Stimulated activated CD8-positive, alpha-beta memory T cell treated with anti-CD3 and anti-CD28 coated beads, Interleukin-4, amount 100 ng/mL, for 1 hour (primary cell): ENCODE data around the gene ASTN2.

ENCODE experiments used
- DNase-seq, 2 donors: peaks; one replicate each; pipeline ENCODE4 v3.0.0-alpha.2; 2020; ENCODE audit warnings: low read depth in 2 of 2, low spot score in 1 of 2

Gene ASTN2

GRCh38 chr9:116980582-116981120 is 434.2 kb downstream of the ASTN2 start:
- DNase-seq, result no peak

- DNase-seq, result no peak
These were observed 435.4 kb downstream of the ASTN2 start for GRCh38 chr9:116979456-116979855.

- DNase-seq, result no peak
These were observed 436.7 kb downstream of the ASTN2 start for GRCh38 chr9:116978155-116978554.

- no peak for DNase-seq
These were observed 439.7 kb downstream of the ASTN2 start for GRCh38 chr9:116975126-116975525.

GRCh38 chr9:116966199-116966598 is 448.7 kb downstream of the ASTN2 start:
- no peak for DNase-seq

- no peak for DNase-seq
These were observed 450.6 kb downstream of the ASTN2 start for GRCh38 chr9:116964258-116964657.

- no peak for DNase-seq
These were observed 455.0 kb downstream of the ASTN2 start for GRCh38 chr9:116959809-116960208.

GRCh38 chr9:116958881-116959280 is 456.0 kb downstream of the ASTN2 start:
- DNase-seq, result no peak

GRCh38 chr9:116954731-116955130 is 460.1 kb downstream of the ASTN2 start:
- DNase-seq, result no peak

- DNase-seq, result no peak
These were observed 461.6 kb downstream of the ASTN2 start for GRCh38 chr9:116953271-116953670.

GRCh38 chr9:116952436-116952810 is 462.4 kb downstream of the ASTN2 start:
- no peak for DNase-seq

- no peak for DNase-seq
These were observed 463.0 kb downstream of the ASTN2 start for GRCh38 chr9:116951588-116952435.

- no peak for DNase-seq
These were observed 469.0 kb downstream of the ASTN2 start for GRCh38 chr9:116945817-116946216.

GRCh38 chr9:116944714-116945534 is 469.9 kb downstream of the ASTN2 start:
- no peak for DNase-seq

- no peak for DNase-seq
These were observed 470.9 kb downstream of the ASTN2 start for GRCh38 chr9:116943970-116944369.

- DNase-seq, result no peak
These were observed 472.2 kb downstream of the ASTN2 start for GRCh38 chr9:116942593-116943061.

- DNase-seq, result no peak
These were observed 473.6 kb downstream of the ASTN2 start for GRCh38 chr9:116941266-116941665.

GRCh38 chr9:116940614-116941215 is 474.1 kb downstream of the ASTN2 start:
- no peak for DNase-seq

- no peak for DNase-seq
These were observed 475.2 kb downstream of the ASTN2 start for GRCh38 chr9:116939614-116940013.

GRCh38 chr9:116939161-116939560 is 475.7 kb downstream of the ASTN2 start:
- no peak for DNase-seq

GRCh38 chr9:116937361-116937760 is 477.5 kb downstream of the ASTN2 start:
- DNase-seq, result no peak
